ENCODE results near the gene PREX1. TPM values are rescaled to one million over a fixed set of nuclear protein-coding genes. Genes with fewer than 3 reads are reported as not detected.

The PREX1 gene
- total RNA-seq, 2 experiments from 2014 or later, result 130 to 156 TPM

DNA sequence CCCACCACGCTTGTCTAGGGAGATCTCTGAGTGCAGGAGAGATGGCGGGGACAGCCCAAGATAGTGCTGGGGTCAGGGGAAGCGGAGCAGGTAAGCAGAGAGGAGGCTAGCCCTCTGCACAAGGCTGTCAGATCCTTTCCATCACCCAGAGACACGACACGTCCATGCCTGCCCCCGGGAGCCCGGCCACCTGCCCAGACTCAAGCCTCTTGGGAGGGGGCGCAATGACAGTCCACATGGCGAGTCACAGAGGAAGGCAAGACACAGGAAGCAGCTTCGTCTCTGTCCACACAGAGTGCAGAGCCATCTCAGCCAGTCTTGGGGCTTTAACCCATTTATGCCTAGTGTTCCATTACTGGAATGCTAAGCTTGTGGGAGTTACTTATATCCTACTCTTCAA, 78.4 kb downstream of the PREX1 start:
- Mint-ChIP-seq H3K9me3 (ENCODE audit: low read depth) (no peaks in the 10 kb centered on the region), H3K27me3 (no peaks in the 10 kb centered on the region), H3K36me3 (peaks cover 52% of the 10 kb centered on the region), H3K4me1 (peaks cover 69% of the 10 kb centered on the region), H3K4me3 (no peak overlapping the region), H3K27ac (peak overlapping the region; percentile 70)
- ATAC-seq, result no peak
- CTCF ChIA-PET, result interaction anchor here (0.8 kb wide), 1 partner anchor 129 kb away, joined by 3 read pairs; no protein-coding TSS in a partner anchor
- DNase-seq, result no peak

DNA sequence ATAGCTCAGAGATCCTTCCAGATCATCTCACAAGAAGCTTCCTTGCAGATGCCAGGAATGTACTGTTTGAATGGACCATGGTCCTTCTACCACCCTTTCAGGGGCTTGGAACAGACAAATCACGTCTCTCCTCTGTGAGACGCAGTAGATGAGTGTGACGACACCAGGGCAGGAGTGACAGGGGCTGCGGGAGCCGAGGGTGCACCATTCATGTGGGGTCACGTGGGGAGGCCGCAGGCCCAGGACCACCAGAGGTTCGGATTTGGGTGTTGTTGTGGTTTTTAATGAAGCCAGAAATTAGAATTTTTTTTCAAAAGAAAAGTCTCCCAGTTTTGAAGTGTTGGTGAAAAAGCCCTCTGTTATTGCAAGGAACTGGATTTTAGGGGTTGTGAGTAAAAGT, 79.2 kb downstream of the PREX1 start:
- Mint-ChIP-seq H3K36me3 (peaks cover 51% of the 10 kb centered on the region), H3K4me1 (peaks cover 64% of the 10 kb centered on the region), H3K4me3 (no peak overlapping the region), H3K27me3 (no peaks in the 10 kb centered on the region), H3K27ac (peak overlapping the region; percentile 70), H3K9me3 (ENCODE audit: low read depth) (no peaks in the 10 kb centered on the region)
- no peak for ATAC-seq
- DNase-seq, result no peak
- CTCF ChIA-PET, result interaction anchor here (0.8 kb wide), 1 partner anchor 91 kb away, joined by 3 read pairs; no protein-coding TSS in a partner anchor

DNA sequence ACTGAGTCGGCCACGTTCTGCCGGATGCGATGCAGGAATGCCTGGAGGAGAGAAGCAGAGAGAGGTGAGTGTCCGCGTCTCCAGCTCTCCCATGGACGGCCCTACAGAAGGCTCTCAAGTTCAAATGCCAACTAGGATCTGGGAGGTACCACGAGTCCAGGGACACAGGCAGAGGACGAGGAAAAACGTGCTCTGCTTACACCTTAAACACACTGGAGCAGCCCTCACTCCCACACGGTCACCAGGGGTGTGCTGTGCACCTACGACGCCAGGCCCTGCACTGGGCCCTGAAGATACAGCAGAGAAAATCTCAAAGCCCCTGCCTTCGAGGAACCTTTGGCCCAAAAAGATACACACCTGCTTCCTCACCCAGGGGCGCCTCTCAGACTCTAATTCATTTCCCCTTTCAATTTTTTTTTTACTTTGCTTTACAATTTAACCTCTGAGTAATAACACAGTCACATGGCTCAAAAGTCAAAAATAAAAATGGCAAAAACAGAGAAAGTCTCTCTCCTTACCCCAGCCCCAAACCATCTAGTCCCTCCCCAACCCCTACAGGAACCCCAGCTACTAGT, 79.9 kb downstream of the PREX1 start:
- Mint-ChIP-seq H3K27ac (peak overlapping the region; percentile 70), H3K9me3 (ENCODE audit: low read depth) (no peaks in the 10 kb centered on the region), H3K4me3 (no peak overlapping the region), H3K27me3 (no peaks in the 10 kb centered on the region), H3K4me1 (peaks cover 59% of the 10 kb centered on the region), H3K36me3 (peaks cover 50% of the 10 kb centered on the region)
- DNase-seq (no peak), ATAC-seq (no peak)
- CTCF ChIA-PET, result interaction anchor here (0.8 to 1.0 kb wide), 2 partner anchors 12 to 90 kb away, joined by 3 read pairs; no protein-coding TSS in a partner anchor

DNA sequence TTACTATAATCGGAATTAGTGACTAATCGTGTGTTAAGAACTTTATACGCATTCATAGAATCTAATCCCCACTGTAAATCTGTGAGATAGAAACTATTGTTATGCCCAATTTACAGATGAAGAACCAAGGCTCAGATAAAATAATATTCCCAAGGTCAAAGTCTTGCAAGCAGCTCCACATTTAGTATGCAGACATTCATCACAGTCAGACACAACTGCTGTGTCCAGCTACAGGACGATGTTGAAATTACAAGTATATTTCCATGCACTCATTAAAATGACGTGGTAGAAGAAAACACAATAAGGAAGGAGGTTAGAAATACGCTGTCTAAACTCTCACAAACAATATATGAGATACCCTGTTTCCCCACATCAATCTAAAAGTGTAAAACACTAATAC, 82.5 kb downstream of the PREX1 start:
- Mint-ChIP-seq H3K36me3 (peaks cover 45% of the 10 kb centered on the region), H3K9me3 (ENCODE audit: low read depth) (no peaks in the 10 kb centered on the region), H3K27ac (no peak overlapping the region), H3K27me3 (no peaks in the 10 kb centered on the region), H3K4me3 (no peak overlapping the region), H3K4me1 (peaks cover 41% of the 10 kb centered on the region)
- DNase-seq, result no peak
- CTCF ChIA-PET, result interaction anchor here (1.2 kb wide), 1 partner anchor 21 kb away, joined by 3 read pairs; no protein-coding TSS in a partner anchor
- no peak for ATAC-seq

DNA sequence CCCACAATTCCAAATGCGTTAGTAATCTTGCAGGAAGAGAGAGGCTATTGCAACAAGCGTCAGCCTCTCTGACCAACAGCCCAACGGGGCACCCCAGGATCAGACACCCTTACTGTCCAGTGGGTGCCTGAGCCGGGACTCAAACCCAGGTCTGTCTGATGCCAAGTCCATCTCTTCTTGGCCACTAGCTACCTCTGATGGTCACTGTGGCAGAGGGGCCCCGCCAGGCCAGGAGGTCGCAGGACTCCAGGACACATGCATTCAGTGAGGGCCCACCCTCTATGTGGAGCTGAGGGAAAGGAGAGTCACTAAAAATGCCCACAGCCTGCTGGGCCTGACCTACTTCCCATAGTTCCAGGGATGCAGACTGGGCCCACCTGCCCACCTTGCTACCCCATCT, 83.3 kb downstream of the PREX1 start:
- Mint-ChIP-seq H3K4me3 (no peak overlapping the region), H3K27ac (no peak overlapping the region), H3K36me3 (peaks cover 40% of the 10 kb centered on the region), H3K4me1 (peaks cover 41% of the 10 kb centered on the region), H3K27me3 (no peaks in the 10 kb centered on the region), H3K9me3 (ENCODE audit: low read depth) (no peaks in the 10 kb centered on the region)
- CTCF ChIA-PET, result interaction anchor here (0.6 to 1.2 kb wide), 2 partner anchors 20 to 1330 kb away, joined by 3 read pairs; no protein-coding TSS in a partner anchor
- DNase-seq (no peak), ATAC-seq (no peak)

DNA sequence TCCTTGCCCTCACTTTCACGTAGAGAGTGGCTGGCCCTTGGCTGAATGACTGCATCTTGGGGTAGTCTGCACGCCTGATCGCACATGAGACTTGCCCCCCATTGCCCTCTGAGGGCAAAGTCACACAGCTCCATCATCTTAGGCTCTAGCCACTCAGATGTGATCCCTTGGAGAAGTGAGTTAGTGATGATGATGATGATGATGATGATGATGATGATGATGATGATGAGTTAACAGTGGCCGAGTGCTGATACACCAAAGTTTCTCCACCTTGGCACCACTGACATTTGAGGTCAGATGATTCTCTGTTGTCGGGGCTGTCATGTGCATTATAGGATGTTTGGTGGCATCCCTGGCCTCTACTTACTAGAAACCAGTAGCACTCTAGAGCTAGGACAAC, 84.0 kb downstream of the PREX1 start:
- peaks cover 40% of the 10 kb centered on the region for H3K36me3 Mint-ChIP-seq

DNA sequence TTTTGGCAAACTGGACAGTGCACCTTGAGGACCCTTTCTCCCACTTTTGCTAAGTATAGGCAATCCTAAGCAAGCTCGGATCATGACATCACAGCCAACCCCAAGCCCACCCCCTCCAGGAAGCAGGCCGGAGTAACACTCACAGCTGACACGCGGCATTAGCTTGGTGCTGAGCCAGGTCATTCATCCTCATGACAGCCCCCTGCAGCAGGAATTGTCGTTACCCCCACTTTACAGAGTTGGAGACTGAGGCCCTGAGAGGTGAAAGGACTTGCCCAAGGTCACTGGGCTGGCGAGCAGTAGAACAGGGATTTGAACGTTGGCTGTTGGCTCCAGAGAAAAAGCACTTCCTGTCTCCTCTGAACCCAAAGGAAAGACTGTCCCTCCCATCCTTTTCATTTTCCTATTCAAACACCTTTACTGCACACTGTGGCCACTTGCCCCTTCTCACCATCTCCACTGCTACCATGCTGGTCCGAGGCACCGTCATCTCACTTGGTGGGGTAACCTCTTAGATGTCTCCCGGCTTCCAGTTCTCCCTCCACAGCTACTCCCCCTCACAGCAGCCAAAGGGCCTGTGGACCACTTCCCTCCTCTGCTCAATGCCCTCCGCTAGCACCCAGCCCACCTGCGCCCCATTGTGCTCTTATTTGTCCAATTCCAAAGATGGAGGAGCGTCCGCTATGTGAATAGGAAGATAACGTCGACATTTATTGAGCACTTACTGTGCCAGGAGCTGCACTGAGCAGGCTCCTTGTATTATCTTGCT, 84.7 kb downstream of the PREX1 start:
- no peak overlapping the region for H3K4me3 Mint-ChIP-seq
- peaks cover 41% of the 10 kb centered on the region for H3K4me1 Mint-ChIP-seq
- CTCF ChIA-PET, result no interaction called here
- peaks cover 40% of the 10 kb centered on the region for H3K36me3 Mint-ChIP-seq
- no peaks in the 10 kb centered on the region for H3K9me3 Mint-ChIP-seq (ENCODE audit: low read depth)
- H3K27me3 Mint-ChIP-seq, result no peaks in the 10 kb centered on the region
- no peak for DNase-seq
- ATAC-seq, result no peak
- H3K27ac Mint-ChIP-seq, result no peak overlapping the region

More for the DNA sequence above, 84.0 kb downstream of the PREX1 start:
- no peaks in the 10 kb centered on the region for H3K27me3 Mint-ChIP-seq
- peaks cover 41% of the 10 kb centered on the region for H3K4me1 Mint-ChIP-seq
- CTCF ChIA-PET, result no interaction called here
- ATAC-seq, result no peak
- H3K9me3 Mint-ChIP-seq (ENCODE audit: low read depth), result no peaks in the 10 kb centered on the region
- H3K4me3 Mint-ChIP-seq, result no peak overlapping the region
- no peak for DNase-seq
- no peak overlapping the region for H3K27ac Mint-ChIP-seq

DNA sequence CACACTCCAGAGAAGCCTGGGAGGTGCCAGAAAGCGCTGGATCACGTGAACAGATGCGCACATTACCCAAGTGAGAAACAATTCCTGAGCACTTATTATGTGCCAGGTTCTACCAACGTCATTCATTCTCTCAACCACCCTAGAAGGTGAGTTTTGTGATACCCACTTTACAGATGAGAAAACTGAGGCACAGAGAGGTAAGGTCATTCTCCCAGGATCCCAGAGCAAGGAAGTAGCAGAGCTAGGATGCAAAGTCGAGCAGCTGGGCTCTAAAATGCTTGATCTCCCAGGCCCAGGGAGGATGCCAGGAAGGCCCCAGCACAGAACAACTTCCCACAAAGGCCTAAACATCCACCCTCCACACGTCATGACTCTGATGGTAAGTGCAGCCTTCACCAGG, 85.6 kb downstream of the PREX1 start:
- CTCF ChIA-PET, result no interaction called here
- DNase-seq, result no peak
- Mint-ChIP-seq H3K36me3 (peaks cover 47% of the 10 kb centered on the region), H3K4me1 (peaks cover 47% of the 10 kb centered on the region), H3K27me3 (no peaks in the 10 kb centered on the region), H3K4me3 (no peak overlapping the region), H3K9me3 (ENCODE audit: low read depth) (no peaks in the 10 kb centered on the region), H3K27ac (no peak overlapping the region)
- no peak for ATAC-seq

DNA sequence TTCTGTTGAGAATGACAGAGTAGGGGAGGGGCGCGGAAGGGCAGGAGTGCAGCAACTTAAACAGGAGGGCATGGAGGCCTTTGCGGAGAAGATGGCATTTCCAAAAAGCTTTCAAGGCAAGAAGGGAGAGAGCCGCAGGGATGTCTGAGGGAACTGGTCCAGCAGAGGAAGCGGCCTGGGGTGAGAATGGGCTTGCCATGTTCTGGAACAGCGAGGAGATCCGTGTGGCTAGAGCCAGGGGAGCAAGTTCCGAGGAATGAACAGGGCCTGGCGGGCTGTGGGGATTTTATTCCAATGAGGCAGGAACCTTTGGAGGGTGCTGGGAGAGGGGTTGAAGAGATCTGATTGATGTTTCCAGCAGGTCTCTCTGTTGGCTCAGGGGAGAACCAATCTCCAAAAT, 86.1 kb downstream of the PREX1 start:
- peak overlapping the region; percentile 48 for H3K27ac Mint-ChIP-seq
- no peak overlapping the region for H3K4me3 Mint-ChIP-seq
- peaks cover 52% of the 10 kb centered on the region for H3K36me3 Mint-ChIP-seq
- no peaks in the 10 kb centered on the region for H3K9me3 Mint-ChIP-seq (ENCODE audit: low read depth)
- peaks cover 53% of the 10 kb centered on the region for H3K4me1 Mint-ChIP-seq
- CTCF ChIA-PET, result interaction anchor here (2.1 kb wide), 1 partner anchor 9 kb away, joined by 8 read pairs; no protein-coding TSS in a partner anchor
- H3K27me3 Mint-ChIP-seq, result no peaks in the 10 kb centered on the region
- ATAC-seq (no peak), DNase-seq (no peak)

DNA sequence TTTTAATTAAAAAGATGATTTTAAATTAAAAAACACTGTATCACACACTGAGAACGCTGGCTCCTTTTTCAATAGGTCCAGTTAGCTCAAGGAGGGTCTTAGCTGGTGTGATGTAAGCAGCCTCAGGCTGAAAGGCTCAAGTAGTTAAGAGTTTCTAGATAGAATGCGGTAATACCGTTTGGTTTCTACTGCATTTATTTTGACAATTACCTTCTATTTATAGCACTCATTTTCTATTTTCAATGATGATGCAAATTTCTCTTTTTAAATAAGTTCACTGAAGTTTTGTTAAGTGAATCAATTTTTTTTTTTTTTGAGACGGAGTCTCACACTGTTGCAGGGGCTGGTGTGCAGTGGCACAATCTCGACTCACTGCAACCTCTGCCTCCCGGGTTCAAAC, 87.1 kb downstream of the PREX1 start:
- Mint-ChIP-seq H3K4me1 (peaks cover 59% of the 10 kb centered on the region), H3K27ac (no peak overlapping the region), H3K9me3 (ENCODE audit: low read depth) (no peaks in the 10 kb centered on the region), H3K4me3 (no peak overlapping the region), H3K36me3 (peaks cover 58% of the 10 kb centered on the region), H3K27me3 (no peaks in the 10 kb centered on the region)
- CTCF ChIA-PET, result interaction anchor here (0.7 to 4.6 kb wide), 5 partner anchors 10 to 40 kb away, joined by 3 to 23 read pairs (median 8); no protein-coding TSS in a partner anchor
- ATAC-seq (no peak), DNase-seq (no peak)

DNA sequence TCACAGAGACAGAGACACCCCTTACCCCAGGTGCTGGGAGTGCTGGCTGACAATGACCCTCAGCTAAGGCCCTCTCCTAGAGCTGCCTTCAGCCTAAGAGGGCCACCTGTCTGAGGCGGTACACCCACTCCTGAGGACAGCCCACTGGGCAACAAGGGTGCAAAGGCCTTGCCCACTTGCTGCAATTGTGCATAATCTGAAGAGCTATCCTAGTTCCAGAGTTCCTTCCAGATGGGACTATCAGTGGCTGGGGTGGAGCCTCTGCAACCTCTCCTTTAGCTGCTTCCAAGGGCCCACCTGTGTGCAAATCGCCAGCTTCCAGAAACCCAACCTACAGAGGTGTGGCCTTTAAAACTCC, 87.5 kb downstream of the PREX1 start:
- DNase-seq (no peak), ATAC-seq (no peak)
- Mint-ChIP-seq H3K27ac (peak overlapping the region; percentile 94), H3K36me3 (peaks cover 54% of the 10 kb centered on the region), H3K9me3 (ENCODE audit: low read depth) (no peaks in the 10 kb centered on the region), H3K4me3 (no peak overlapping the region), H3K4me1 (peaks cover 59% of the 10 kb centered on the region), H3K27me3 (no peaks in the 10 kb centered on the region)
- CTCF ChIA-PET, result interaction anchor here (1.3 to 4.6 kb wide), 7 partner anchors 11 to 165 kb away, joined by 3 to 23 read pairs (median 10); no protein-coding TSS in a partner anchor

DNA sequence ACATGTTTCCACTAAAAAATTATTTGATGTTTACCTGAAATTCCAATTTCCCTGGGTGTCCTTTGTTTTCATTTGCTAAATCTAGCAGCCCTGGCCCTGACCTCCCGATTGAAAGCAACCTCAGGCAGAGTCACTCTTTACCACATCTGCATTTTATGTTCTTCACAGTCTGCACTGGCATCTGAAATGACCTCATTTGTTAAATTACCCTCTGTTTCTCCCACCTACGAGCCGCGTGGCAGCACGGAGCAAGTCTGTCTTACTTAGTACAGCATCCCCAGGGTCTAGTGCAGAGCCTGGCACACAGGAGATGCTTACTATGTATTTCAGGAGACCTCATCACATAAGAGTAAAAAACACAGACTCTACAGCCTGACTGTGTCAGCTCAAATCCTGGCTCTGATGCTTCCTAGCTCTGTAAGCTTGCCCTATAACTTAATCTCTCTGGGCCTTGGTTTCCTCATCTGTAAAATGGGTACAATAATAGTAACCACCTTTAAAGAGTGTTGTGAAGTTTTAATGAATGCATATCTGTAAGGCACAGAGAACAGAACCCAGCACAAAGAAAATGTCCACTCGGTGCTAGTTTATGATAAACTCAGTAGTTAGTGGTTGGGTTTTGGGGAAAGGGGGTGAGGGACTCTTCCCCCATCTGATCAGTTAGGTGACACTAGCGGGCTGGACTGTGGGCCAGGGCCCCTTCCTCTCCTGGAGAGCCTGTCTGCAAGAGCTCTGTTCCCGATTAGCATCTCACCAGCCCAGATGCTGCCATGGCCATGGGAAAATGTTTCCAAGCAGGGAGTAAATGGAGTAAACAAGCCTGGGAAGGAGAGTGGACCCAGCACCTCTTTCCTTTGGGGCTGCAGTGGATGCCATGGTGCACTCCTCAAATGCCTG, 88.2 kb downstream of the PREX1 start:
- CTCF ChIA-PET, result interaction anchor here (1.0 to 4.6 kb wide), 11 partner anchors 11 to 166 kb away, joined by 3 to 23 read pairs (median 8); no protein-coding TSS in a partner anchor
- Mint-ChIP-seq H3K27me3 (no peaks in the 10 kb centered on the region), H3K27ac (peak overlapping the region; percentile 94), H3K9me3 (ENCODE audit: low read depth) (no peaks in the 10 kb centered on the region), H3K36me3 (peaks cover 52% of the 10 kb centered on the region), H3K4me3 (peak overlapping the region; percentile 19), H3K4me1 (peaks cover 64% of the 10 kb centered on the region)
- DNase-seq, result peak; percentile 77
- peak; percentile 43 for ATAC-seq

All from activated CD8-positive, alpha-beta memory T cell treated with anti-CD3 and anti-CD28 coated beads, Interleukin-2, amount 10 ng/mL, durations not matched to agents 7 days and 5 days (primary cell).